ENCODE data around the gene SORCS2.

The SORCS2 gene

DNA sequence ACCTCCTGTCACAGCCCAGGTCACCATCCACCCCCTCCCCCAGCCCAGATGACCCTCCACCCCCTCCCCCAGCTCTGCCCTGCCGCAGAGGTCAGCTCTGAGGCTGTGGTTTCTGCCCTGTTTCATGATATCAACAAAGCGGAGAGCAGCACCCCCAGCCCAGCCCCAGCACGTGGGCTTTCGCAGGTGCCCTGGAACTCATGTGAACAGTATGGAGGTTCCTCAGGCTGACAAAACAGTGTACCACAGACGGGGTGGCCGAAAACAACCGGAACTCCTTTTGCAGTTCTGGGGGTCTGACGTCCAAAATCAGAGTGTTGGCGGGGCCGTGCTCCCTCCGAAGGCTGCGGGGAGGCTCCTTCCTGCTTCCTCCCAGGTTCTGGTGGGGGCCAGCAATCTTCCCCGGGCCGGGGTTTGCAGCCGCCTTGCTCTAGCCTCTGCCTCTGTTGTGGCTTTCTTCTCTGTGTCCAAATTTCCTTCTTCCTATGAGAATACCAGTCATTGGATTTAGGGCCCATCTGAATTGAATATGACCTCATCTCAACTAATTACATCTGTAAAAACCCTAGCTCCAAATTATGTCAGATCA is 250.3 kb downstream of the SORCS2 start:
- TF ChIP-seq TEAD4 (IDR thresholded peaks at IDR 0.05): no peak
- no peak for TF ChIP-seq TCF12 (IDR thresholded peaks at IDR 0.05; ENCODE audit: low read depth)

- TF ChIP-seq NFIC (IDR thresholded peaks at IDR 0.05): no peak
- no peak for TF ChIP-seq ZBTB7A (IDR thresholded peaks at IDR 0.05; ENCODE audit: low read depth)
- no peak for TF ChIP-seq EP300 (IDR thresholded peaks at IDR 0.05; ENCODE audit: borderline replicate concordance)
- TF ChIP-seq TEAD4 (IDR thresholded peaks at IDR 0.05): no peak
- TF ChIP-seq FOXM1 (IDR thresholded peaks at IDR 0.05; ENCODE audit: borderline replicate concordance, low read depth): no peak
- TF ChIP-seq USF1 (IDR thresholded peaks at IDR 0.05): no peak
- no peak for TF ChIP-seq CEBPB (IDR thresholded peaks at IDR 0.05)
Observed at GRCh38 chr4:7444314-7444713, 252.0 kb downstream of the SORCS2 start.

GRCh38 chr4:7444731-7445130 is 252.4 kb downstream of the SORCS2 start:
- TF ChIP-seq, protein P1, sequence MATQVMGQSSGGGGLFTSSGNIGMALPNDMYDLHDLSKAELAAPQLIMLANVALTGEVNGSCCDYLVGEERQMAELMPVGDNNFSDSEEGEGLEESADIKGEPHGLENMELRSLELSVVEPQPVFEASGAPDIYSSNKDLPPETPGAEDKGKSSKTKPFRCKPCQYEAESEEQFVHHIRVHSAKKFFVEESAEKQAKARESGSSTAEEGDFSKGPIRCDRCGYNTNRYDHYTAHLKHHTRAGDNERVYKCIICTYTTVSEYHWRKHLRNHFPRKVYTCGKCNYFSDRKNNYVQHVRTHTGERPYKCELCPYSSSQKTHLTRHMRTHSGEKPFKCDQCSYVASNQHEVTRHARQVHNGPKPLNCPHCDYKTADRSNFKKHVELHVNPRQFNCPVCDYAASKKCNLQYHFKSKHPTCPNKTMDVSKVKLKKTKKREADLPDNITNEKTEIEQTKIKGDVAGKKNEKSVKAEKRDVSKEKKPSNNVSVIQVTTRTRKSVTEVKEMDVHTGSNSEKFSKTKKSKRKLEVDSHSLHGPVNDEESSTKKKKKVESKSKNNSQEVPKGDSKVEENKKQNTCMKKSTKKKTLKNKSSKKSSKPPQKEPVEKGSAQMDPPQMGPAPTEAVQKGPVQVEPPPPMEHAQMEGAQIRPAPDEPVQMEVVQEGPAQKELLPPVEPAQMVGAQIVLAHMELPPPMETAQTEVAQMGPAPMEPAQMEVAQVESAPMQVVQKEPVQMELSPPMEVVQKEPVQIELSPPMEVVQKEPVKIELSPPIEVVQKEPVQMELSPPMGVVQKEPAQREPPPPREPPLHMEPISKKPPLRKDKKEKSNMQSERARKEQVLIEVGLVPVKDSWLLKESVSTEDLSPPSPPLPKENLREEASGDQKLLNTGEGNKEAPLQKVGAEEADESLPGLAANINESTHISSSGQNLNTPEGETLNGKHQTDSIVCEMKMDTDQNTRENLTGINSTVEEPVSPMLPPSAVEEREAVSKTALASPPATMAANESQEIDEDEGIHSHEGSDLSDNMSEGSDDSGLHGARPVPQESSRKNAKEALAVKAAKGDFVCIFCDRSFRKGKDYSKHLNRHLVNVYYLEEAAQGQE (IDR thresholded peaks at IDR 0.05; ENCODE audit: low read depth): no peak
- TF ChIP-seq RAD21 (IDR thresholded peaks at IDR 0.05; ENCODE audit: low read depth) (no peak), MAX (IDR thresholded peaks at IDR 0.05) (no peak), NFIC (IDR thresholded peaks at IDR 0.05) (no peak)

DNA sequence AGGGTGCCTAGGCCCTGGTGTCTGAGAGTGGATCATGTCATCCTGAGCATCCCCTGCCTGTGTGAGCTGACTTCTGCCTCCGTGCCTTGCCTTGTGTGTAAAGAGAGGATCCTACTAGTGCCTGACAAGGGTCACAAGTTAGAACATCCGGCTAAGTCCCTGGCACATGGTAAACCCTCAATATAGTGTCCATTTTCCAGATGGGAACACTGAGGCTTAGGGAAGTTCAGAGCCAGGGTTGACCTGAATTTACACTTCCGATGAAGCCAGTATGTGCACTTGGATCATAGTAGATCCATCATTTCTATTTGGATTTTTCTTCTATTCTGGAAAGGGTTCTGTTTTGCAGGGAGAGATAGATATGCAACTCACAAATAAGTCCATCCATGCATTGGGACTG is 254.9 kb downstream of the SORCS2 start:
- TF ChIP-seq, protein P1 (IDR thresholded peaks at IDR 0.05; ENCODE audit: low read depth): no peak
- TF ChIP-seq EGR1 (IDR thresholded peaks at IDR 0.05) (no peak), USF1 (IDR thresholded peaks at IDR 0.05) (no peak), FOXM1 (IDR thresholded peaks at IDR 0.05; ENCODE audit: borderline replicate concordance, low read depth) (no peak), RAD21 (IDR thresholded peaks at IDR 0.05; ENCODE audit: low read depth) (no peak), CREB1 (IDR thresholded peaks at IDR 0.05; ENCODE audit: low read depth) (no peak), CEBPB (IDR thresholded peaks at IDR 0.05) (no peak), TCF12 (IDR thresholded peaks at IDR 0.05; ENCODE audit: low read depth) (no peak), NFIC (IDR thresholded peaks at IDR 0.05) (no peak), MAX (IDR thresholded peaks at IDR 0.05) (no peak), EP300 (IDR thresholded peaks at IDR 0.05; ENCODE audit: borderline replicate concordance) (no peak), TAF1 (IDR thresholded peaks at IDR 0.05; ENCODE audit: low read depth) (no peak), YY1 (IDR thresholded peaks at IDR 0.05; ENCODE audit: low read depth) (no peak), TEAD4 (IDR thresholded peaks at IDR 0.05) (no peak), ZBTB7A (IDR thresholded peaks at IDR 0.05; ENCODE audit: low read depth) (no peak)

DNA sequence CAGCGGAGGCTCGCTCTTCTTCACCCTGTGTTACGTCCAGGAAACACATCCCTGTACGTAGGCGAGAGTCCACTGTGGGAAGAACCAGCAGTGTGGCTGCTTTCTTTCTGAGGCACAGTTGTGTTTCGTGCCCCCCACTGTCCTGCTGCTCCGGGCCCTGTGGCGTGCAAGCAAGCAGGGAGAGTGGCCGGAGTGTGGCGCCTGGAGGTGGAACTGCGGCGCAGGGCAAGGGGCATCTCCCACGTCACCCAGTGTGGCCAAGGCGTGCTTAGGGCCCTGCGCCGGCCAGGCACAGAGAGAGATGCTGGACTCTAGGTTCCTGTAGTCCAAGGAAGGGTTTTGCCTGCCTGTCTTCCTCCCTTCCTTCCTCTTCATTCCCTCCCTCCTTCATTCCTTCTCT is 255.7 kb downstream of the SORCS2 start:
- TF ChIP-seq TAF1 (IDR thresholded peaks at IDR 0.05; ENCODE audit: low read depth): no peak

DNA sequence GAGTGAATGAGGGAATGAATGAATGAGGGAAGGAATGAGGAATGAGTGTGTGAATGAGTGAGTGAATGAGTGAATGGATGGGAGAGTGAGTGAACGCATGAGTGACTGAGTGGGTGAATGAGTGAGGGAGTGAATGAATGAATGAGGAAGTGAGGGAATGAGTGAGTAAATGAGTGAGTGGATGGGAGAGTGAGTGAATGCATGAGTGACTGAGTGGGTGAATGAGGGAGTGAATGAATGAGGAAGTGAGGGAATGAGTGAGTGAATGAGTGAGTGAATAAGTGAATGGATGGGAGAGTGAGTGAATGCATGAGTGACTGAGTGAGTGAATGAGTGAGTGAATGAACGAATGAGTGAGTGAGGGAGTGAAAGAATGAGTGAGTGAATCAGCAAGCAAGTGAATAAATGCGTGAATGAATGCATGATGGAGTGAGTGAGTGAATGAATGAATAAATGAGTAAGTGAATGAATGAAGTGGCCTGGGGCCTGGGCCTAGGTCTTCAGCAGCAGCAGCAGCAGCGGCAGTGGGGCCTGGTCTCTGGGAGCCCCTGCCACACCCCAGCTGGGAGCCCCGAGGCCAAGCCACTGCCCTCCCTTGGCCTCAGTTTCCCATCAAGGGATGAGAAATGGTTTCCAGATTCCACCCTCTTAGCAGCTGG is 258.6 kb downstream of the SORCS2 start:
- TF ChIP-seq, protein P1 (IDR thresholded peaks at IDR 0.05; ENCODE audit: low read depth): no peak
- no peak for TF ChIP-seq FOXM1 (IDR thresholded peaks at IDR 0.05; ENCODE audit: borderline replicate concordance, low read depth)
- no peak for TF ChIP-seq USF1 (IDR thresholded peaks at IDR 0.05)
- no peak for TF ChIP-seq TAF1 (IDR thresholded peaks at IDR 0.05; ENCODE audit: low read depth)
- TF ChIP-seq EP300 (IDR thresholded peaks at IDR 0.05; ENCODE audit: borderline replicate concordance): no peak
- no peak for TF ChIP-seq EGR1 (IDR thresholded peaks at IDR 0.05)
- no peak for TF ChIP-seq RAD21 (IDR thresholded peaks at IDR 0.05; ENCODE audit: low read depth)
- TF ChIP-seq CEBPB (IDR thresholded peaks at IDR 0.05): no peak
- TF ChIP-seq TCF12 (IDR thresholded peaks at IDR 0.05; ENCODE audit: low read depth): no peak
- TF ChIP-seq CREB1 (IDR thresholded peaks at IDR 0.05; ENCODE audit: low read depth): no peak
- no peak for TF ChIP-seq MAX (IDR thresholded peaks at IDR 0.05)
- no peak for TF ChIP-seq YY1 (IDR thresholded peaks at IDR 0.05; ENCODE audit: low read depth)
- no peak for TF ChIP-seq ZBTB7A (IDR thresholded peaks at IDR 0.05; ENCODE audit: low read depth)

Data from Ishikawa (cell line).